ENCODE results near the gene NAT10.

NAT10 gene

GRCh38 chr11:34149274-34149673 lies 43.8 kb downstream of the NAT10 start:
- DNase-seq (ENCODE audit: low read depth in 2 of 2) = no peak

- no peak for DNase-seq (ENCODE audit: low read depth in 2 of 2)
Measured at GRCh38 chr11:34149786-34150185, 44.4 kb downstream of the NAT10 start.

GRCh38 chr11:34150494-34151151 lies 45.2 kb downstream of the NAT10 start:
- no peak for DNase-seq (ENCODE audit: low read depth in 2 of 2)

GRCh38 chr11:34151166-34151565 lies 45.7 kb downstream of the NAT10 start:
- DNase-seq (ENCODE audit: low read depth in 2 of 2) = no peak

GRCh38 chr11:34151916-34152845 lies 46.8 kb downstream of the NAT10 start:
- DNase-seq (ENCODE audit: low read depth in 2 of 2) = no peak

GRCh38 chr11:34154059-34154875 lies 48.8 kb downstream of the NAT10 start:
- no peak for DNase-seq (ENCODE audit: low read depth in 2 of 2)

- DNase-seq (ENCODE audit: low read depth in 2 of 2) = no peak
Measured at GRCh38 chr11:34155057-34155756, 49.8 kb downstream of the NAT10 start.

GRCh38 chr11:34155757-34156062 lies 50.3 kb downstream of the NAT10 start:
- DNase-seq (ENCODE audit: low read depth in 2 of 2) = no peak

- no peak for DNase-seq (ENCODE audit: low read depth in 2 of 2)
Measured at GRCh38 chr11:34157163-34157562, 51.7 kb downstream of the NAT10 start.

GRCh38 chr11:34158661-34159060 lies 53.2 kb downstream of the NAT10 start:
- no peak for DNase-seq (ENCODE audit: low read depth in 2 of 2)

GRCh38 chr11:34160049-34160721 lies 54.8 kb downstream of the NAT10 start:
- DNase-seq (ENCODE audit: low read depth in 2 of 2) = no peak

- no peak for DNase-seq (ENCODE audit: low read depth in 2 of 2)
Measured at GRCh38 chr11:34160791-34161190, 55.4 kb downstream of the NAT10 start.

- DNase-seq (ENCODE audit: low read depth in 2 of 2) = no peak
Measured at GRCh38 chr11:34161361-34161760, 55.9 kb downstream of the NAT10 start.

GRCh38 chr11:34161812-34162492 lies 56.5 kb downstream of the NAT10 start:
- peak; percentile 24 to 25 for DNase-seq (ENCODE audit: low read depth in 2 of 2)

GRCh38 chr11:34162493-34162820 lies 57.0 kb downstream of the NAT10 start:
- no peak for DNase-seq (ENCODE audit: low read depth in 2 of 2)

GRCh38 chr11:34162856-34163255 lies 57.4 kb downstream of the NAT10 start:
- DNase-seq (ENCODE audit: low read depth in 2 of 2) = no peak

GRCh38 chr11:34165121-34165520 lies 59.7 kb downstream of the NAT10 start:
- DNase-seq (ENCODE audit: low read depth in 2 of 2) = no peak

GRCh38 chr11:34165786-34166555 lies 60.5 kb downstream of the NAT10 start:
- no peak for DNase-seq (ENCODE audit: low read depth in 2 of 2)

GRCh38 chr11:34166806-34167740 lies 61.6 kb downstream of the NAT10 start:
- DNase-seq (ENCODE audit: low read depth in 2 of 2) = no peak

Data from activated CD8-positive, alpha-beta memory T cell treated with anti-CD3 and anti-CD28 coated beads for 4 hours (primary cell).